ENCODE data around the gene CLDN1. TPM values are rescaled to one million over a fixed set of nuclear protein-coding genes. Genes with fewer than 3 reads are reported as not detected.

The CLDN1 gene
- polyA plus RNA-seq, 1 of the 3 experiments (the other 2 are of a cell fraction) = 0.82 TPM

DNA sequence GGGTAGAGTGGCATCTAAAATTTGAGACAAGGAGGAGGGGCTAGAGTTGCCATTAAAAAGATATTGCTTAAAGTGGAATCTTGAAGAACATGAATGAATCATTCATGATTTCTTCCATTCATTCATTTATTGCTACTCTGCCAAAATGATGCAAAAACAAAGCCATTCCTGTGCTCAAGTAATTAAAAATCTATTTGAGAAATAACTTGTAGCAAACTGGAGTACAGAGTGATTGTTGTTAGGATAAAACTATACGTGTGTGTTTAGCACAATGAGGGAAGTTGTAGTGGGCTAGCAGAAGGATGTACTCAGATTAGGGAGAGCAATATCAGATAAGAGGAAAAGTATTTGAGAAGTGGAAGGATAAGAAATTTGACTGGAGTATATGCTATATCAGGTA lies 11.7 kb upstream of the CLDN1 start (continued):
- TF ChIP-seq, protein P1, sequence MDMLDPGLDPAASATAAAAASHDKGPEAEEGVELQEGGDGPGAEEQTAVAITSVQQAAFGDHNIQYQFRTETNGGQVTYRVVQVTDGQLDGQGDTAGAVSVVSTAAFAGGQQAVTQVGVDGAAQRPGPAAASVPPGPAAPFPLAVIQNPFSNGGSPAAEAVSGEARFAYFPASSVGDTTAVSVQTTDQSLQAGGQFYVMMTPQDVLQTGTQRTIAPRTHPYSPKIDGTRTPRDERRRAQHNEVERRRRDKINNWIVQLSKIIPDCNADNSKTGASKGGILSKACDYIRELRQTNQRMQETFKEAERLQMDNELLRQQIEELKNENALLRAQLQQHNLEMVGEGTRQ (IDR thresholded peaks at IDR 0.05; ENCODE audit: borderline replicate concordance, low read depth, low read length) = no peak
- no peak for TF ChIP-seq ELF1 (IDR thresholded peaks at IDR 0.05)
- TF ChIP-seq, protein P2, sequence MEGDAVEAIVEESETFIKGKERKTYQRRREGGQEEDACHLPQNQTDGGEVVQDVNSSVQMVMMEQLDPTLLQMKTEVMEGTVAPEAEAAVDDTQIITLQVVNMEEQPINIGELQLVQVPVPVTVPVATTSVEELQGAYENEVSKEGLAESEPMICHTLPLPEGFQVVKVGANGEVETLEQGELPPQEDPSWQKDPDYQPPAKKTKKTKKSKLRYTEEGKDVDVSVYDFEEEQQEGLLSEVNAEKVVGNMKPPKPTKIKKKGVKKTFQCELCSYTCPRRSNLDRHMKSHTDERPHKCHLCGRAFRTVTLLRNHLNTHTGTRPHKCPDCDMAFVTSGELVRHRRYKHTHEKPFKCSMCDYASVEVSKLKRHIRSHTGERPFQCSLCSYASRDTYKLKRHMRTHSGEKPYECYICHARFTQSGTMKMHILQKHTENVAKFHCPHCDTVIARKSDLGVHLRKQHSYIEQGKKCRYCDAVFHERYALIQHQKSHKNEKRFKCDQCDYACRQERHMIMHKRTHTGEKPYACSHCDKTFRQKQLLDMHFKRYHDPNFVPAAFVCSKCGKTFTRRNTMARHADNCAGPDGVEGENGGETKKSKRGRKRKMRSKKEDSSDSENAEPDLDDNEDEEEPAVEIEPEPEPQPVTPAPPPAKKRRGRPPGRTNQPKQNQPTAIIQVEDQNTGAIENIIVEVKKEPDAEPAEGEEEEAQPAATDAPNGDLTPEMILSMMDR (IDR thresholded peaks at IDR 0.05) = no peak

DNA sequence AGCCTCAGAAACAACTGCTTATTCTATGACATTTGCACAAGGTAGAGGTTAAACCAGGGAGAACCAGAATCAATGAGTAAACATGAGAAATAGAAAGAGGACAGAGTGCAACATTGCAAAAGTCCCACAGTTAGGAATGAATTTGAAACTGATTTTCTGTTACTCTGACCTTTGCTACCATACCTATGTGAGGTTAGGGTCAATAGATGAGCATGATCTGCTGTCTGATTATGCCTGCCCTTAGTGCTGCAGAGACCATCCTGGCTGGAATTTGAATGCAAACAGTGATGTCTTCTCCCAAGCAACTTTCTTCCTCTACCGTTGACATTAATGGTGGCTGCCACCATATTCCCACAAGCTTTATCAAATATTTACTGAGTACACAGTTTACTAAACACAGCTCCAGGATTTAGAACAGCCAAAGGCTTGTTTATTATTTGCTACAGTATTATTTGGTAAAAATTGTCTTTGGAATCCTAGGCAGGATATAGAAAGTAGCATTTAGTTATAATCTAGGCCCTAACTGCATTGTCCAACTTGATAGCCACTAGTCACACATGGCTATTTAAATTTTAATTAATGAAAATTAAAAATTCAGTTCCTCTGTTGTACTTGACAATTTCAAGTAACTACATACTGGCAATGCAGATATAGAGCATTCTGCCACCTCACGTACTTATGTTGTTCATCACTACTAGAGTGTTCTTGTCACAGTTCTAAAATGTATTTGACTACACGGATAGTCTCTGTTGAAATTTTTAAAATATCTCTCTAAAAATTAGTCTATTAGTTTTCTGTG lies 8.9 kb upstream of the CLDN1 start:
- H4K20me1 ChIP-seq (ENCODE audit: insufficient read depth) = no peaks in the 10 kb centered on the region
- no peaks in the 10 kb centered on the region for H3K9me2 ChIP-seq
- H3K4me2 ChIP-seq = no peak overlapping the region
- 23% methylated on average over 3 of the region's 3 CpGs for WGBS (ENCODE audit: low lambda C conversion rate)
- ChIA-PET POLR2A (no interaction called here), CTCF (interaction anchor here (1.7 kb wide), 1 partner anchor 9 kb away, joined by 7 read pairs; the partner anchor contains the start of gene CLDN1)
- H3K4me3 ChIP-seq (ENCODE audit: low read depth in 2 of 2, low read length in 1 of 2) = no peak overlapping the region
- no peaks in the 10 kb centered on the region for H3K79me2 ChIP-seq (ENCODE audit: insufficient read depth)
- peaks cover 0 to 6% of the 10 kb centered on the region in 2 experiments; a peak in 1 of 4 replicates for H3K4me1 ChIP-seq (ENCODE audit: control insufficient read depth in 1 of 2, insufficient read depth in 2 of 2, low read depth in 1 of 2, low read length in 1 of 2)
- no peak overlapping the region for H3K9ac ChIP-seq
- no peak overlapping the region for H3K27ac ChIP-seq (ENCODE audit: low read depth in 2 of 2, low read length in 1 of 2)
- no peaks in the 10 kb centered on the region for H3K9me3 ChIP-seq
- no peak for DNase-seq
- no peaks in the 10 kb centered on the region for H3K36me3 ChIP-seq (replicated peaks in 1 of 2; ENCODE audit: control insufficient read depth in 1 of 2, insufficient read depth in 2 of 2, low read length in 1 of 2)
- H3K27me3 ChIP-seq (ENCODE audit: insufficient read depth) = peaks cover 11% of the 10 kb centered on the region; the same call in 1 of the 2 replicates
- H2AFZ ChIP-seq (ENCODE audit: low read depth) = no peak overlapping the region
- H3F3A ChIP-seq (replicated peaks; ENCODE audit: insufficient read depth) = no peaks in the 10 kb centered on the region
- TF ChIP-seq, protein P3, sequence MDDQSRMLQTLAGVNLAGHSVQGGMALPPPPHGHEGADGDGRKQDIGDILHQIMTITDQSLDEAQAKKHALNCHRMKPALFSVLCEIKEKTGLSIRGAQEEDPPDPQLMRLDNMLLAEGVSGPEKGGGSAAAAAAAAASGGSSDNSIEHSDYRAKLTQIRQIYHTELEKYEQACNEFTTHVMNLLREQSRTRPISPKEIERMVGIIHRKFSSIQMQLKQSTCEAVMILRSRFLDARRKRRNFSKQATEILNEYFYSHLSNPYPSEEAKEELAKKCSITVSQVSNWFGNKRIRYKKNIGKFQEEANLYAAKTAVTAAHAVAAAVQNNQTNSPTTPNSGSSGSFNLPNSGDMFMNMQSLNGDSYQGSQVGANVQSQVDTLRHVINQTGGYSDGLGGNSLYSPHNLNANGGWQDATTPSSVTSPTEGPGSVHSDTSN (IDR thresholded peaks at IDR 0.05) = no peak
- TF ChIP-seq, protein P4, sequence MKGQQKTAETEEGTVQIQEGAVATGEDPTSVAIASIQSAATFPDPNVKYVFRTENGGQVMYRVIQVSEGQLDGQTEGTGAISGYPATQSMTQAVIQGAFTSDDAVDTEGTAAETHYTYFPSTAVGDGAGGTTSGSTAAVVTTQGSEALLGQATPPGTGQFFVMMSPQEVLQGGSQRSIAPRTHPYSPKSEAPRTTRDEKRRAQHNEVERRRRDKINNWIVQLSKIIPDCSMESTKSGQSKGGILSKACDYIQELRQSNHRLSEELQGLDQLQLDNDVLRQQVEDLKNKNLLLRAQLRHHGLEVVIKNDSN (IDR thresholded peaks at IDR 0.05; ENCODE audit: borderline replicate concordance, low read depth) = no peak
- TF ChIP-seq TEAD4 (IDR thresholded peaks at IDR 0.05; ENCODE audit: borderline replicate concordance, insufficient read depth) = no peak
- TF ChIP-seq EZH2phosphoT487 (IDR thresholded peaks at IDR 0.05; ENCODE audit: borderline replicate concordance, low read depth) = no peak
- no peak for TF ChIP-seq NFIC (IDR thresholded peaks at IDR 0.05; ENCODE audit: borderline replicate concordance)
- TF ChIP-seq MEF2A (IDR thresholded peaks at IDR 0.05; ENCODE audit: borderline replicate concordance, low read depth) = no peak
- TF ChIP-seq YY1 (IDR thresholded peaks at IDR 0.05; ENCODE audit: low read depth) = no peak
- no peak for TF ChIP-seq ELF1 (IDR thresholded peaks at IDR 0.05)
- TF ChIP-seq EP300 (IDR thresholded peaks at IDR 0.05; ENCODE audit: borderline replicate concordance in 1 of 2, low read depth in 1 of 2, low read length in 1 of 2) = no peak
- TF ChIP-seq, protein P2 (IDR thresholded peaks at IDR 0.05) = no peak
- TF ChIP-seq RXRA (IDR thresholded peaks at IDR 0.05; ENCODE audit: borderline replicate concordance, low read depth) = no peak
- no peak for TF ChIP-seq POLR2AphosphoS5 (IDR thresholded peaks at IDR 0.05; ENCODE audit: low read depth, low read length)
- TF ChIP-seq RAD21 (IDR thresholded peaks at IDR 0.05; ENCODE audit: low read length) = no peak
- TF ChIP-seq, protein P5, sequence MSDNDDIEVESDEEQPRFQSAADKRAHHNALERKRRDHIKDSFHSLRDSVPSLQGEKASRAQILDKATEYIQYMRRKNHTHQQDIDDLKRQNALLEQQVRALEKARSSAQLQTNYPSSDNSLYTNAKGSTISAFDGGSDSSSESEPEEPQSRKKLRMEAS (IDR thresholded peaks at IDR 0.05; ENCODE audit: low read depth) = no peak
- TF ChIP-seq, protein P6, sequence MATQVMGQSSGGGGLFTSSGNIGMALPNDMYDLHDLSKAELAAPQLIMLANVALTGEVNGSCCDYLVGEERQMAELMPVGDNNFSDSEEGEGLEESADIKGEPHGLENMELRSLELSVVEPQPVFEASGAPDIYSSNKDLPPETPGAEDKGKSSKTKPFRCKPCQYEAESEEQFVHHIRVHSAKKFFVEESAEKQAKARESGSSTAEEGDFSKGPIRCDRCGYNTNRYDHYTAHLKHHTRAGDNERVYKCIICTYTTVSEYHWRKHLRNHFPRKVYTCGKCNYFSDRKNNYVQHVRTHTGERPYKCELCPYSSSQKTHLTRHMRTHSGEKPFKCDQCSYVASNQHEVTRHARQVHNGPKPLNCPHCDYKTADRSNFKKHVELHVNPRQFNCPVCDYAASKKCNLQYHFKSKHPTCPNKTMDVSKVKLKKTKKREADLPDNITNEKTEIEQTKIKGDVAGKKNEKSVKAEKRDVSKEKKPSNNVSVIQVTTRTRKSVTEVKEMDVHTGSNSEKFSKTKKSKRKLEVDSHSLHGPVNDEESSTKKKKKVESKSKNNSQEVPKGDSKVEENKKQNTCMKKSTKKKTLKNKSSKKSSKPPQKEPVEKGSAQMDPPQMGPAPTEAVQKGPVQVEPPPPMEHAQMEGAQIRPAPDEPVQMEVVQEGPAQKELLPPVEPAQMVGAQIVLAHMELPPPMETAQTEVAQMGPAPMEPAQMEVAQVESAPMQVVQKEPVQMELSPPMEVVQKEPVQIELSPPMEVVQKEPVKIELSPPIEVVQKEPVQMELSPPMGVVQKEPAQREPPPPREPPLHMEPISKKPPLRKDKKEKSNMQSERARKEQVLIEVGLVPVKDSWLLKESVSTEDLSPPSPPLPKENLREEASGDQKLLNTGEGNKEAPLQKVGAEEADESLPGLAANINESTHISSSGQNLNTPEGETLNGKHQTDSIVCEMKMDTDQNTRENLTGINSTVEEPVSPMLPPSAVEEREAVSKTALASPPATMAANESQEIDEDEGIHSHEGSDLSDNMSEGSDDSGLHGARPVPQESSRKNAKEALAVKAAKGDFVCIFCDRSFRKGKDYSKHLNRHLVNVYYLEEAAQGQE (IDR thresholded peaks at IDR 0.05; ENCODE audit: low read depth, low read length) = no peak
- no peak for TF ChIP-seq TAF1 (IDR thresholded peaks at IDR 0.05; ENCODE audit: borderline replicate concordance, low read depth, low read length)
- TF ChIP-seq JUND (IDR thresholded peaks at IDR 0.05) = no peak
- no peak for TF ChIP-seq MXI1 (IDR thresholded peaks at IDR 0.05; ENCODE audit: low read depth, low read length)

Measured in SK-N-SH (cell line).